Heart left ventricle (tissue), 13 donors: ENCODE measurements around the gene FTO.
"Not testable (repeated sequence)": the region's sequence is repeated elsewhere in the genome, so short reads cannot be mapped to it uniquely, and the experiment has no call there.

ENCODE experiments used
- POLR2A ChIP-seq, 2 donors: fragments of 450-650 bp; IDR thresholded peaks; one replicate each; pipeline ENCODE4 v1.6.1; 2017; ENCODE audit warnings: antibody characterized with exemption in 2 of 2, mild to moderate bottlenecking in 2 of 2, moderate library complexity in 2 of 2
- TF ChIP-seq, protein P1 (sequence below), 12 donors: fragments of 200-600 bp; sonication (generic) in 4 of 12; IDR thresholded peaks; one replicate each; pipeline versions ENCODE4 v1.5.0 to v1.8.0; 2018 to 2022; ENCODE audit warnings: antibody characterized with exemption in 12 of 12, mild to moderate bottlenecking in 5 of 12
- donor health status: ischemic (EF 13 %, LVEDD 7.1; RV severe dilation, severe dysfunction).
- donor health status: DM: no; HTN: yes; CAD: no.
- donor health status: DM: no; HTN: no; CAD: no.
- donor health status: ischemic (EF 25% LVEDD 6.9; RV normal size, moderate dysfunction).
- donor health status: ischemic (EF 25% LVEDD 5.7; RV mildly dilated, moderate dysfunction).
- donor health status: ischemic (EF 35%, LVEDD 5.7; RV mildly dilated, moderate dysfunction).
- donor health status: nonischemic (EF 11% LVEDD 7.7; RV severe dilation, severe dysfunction).
- donor health status: DM: yes; HTN: yes; CAD: no.
- donor health status: PGD.
- donor health status: ischemic (EF 29% LVEDD 5.4; RV normal size, mild dysfunction).
- donor health status: nonischemic (EF 23%, LVEDD 6.1; RV moderate dilation, normal function).

DNA sequence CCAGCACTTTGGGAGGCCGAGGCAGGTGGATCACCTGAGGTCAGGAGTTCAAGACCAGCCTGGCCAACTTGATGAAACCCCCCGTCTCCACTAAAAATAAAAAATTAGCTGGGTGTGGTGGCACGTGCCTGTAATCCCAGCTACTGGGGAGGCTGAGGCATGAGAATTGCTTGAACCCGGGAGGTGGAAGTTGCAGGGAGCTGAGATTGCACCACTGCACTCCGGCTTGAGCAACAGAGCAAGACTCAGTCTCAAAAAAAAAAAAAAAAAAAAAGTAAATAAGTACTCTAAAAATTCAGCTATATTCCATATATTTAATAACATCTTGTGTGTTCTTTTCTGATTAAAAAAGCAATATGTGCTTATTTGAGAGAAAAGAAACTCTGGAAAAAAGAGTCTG is 142.6 kb downstream of the FTO start:
- TF ChIP-seq, protein P1, sequence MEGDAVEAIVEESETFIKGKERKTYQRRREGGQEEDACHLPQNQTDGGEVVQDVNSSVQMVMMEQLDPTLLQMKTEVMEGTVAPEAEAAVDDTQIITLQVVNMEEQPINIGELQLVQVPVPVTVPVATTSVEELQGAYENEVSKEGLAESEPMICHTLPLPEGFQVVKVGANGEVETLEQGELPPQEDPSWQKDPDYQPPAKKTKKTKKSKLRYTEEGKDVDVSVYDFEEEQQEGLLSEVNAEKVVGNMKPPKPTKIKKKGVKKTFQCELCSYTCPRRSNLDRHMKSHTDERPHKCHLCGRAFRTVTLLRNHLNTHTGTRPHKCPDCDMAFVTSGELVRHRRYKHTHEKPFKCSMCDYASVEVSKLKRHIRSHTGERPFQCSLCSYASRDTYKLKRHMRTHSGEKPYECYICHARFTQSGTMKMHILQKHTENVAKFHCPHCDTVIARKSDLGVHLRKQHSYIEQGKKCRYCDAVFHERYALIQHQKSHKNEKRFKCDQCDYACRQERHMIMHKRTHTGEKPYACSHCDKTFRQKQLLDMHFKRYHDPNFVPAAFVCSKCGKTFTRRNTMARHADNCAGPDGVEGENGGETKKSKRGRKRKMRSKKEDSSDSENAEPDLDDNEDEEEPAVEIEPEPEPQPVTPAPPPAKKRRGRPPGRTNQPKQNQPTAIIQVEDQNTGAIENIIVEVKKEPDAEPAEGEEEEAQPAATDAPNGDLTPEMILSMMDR (IDR thresholded peaks at IDR 0.05) = not testable (repeated sequence)
- TF ChIP-seq POLR2A (IDR thresholded peaks at IDR 0.05) = not testable (repeated sequence)
